8988T (cell line): ENCODE measurements around the gene CDR2.
"Not testable (repeated sequence)": the region's sequence is repeated elsewhere in the genome, so short reads cannot be mapped to it uniquely, and the experiment has no call there.

Experiments used
- DNase-seq: peaks from one replicate; pipeline ENCODE4 v3.0.0; 2011

CDR2 gene

DNA sequence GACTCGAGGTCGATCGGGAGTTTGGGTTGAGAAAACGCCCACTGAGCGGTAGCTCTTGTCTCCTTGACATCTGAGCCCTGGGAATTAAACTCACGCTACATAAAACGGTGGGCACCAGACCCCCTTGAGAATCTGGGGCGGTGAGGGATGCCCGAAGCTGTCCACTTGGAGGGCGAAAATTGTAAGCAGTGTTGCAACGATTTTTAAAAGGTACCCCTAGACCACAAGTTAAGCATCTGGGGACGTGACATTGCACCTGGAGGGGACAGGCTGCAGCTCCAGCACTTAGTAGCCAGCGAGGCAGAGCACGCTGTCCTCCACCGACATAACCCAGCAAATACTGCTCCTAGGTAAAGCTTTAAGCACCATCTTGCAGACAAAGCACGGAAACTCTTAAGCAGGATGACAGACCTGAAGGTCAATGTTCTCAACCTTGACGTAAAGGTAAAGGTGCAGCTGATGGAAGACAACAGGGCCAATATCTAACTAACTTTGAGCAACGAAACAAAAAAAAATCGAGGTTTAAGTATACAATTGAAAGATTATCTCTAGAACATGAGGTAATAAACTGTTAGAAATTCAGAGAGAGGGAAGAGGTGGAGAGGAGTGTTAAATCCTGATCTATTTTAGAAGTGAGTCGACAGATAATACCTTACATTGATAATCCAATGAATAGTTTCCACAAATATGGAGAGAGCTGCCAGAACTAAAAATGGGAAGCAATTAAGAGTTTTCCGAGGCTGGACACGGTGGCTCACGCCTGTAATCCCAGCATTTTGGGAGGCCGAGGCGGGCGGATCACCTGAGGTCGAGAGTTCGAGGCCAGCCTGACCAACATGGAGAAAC is 921 bp upstream of the CDR2 start:
- DNase-seq: no peak

DNA sequence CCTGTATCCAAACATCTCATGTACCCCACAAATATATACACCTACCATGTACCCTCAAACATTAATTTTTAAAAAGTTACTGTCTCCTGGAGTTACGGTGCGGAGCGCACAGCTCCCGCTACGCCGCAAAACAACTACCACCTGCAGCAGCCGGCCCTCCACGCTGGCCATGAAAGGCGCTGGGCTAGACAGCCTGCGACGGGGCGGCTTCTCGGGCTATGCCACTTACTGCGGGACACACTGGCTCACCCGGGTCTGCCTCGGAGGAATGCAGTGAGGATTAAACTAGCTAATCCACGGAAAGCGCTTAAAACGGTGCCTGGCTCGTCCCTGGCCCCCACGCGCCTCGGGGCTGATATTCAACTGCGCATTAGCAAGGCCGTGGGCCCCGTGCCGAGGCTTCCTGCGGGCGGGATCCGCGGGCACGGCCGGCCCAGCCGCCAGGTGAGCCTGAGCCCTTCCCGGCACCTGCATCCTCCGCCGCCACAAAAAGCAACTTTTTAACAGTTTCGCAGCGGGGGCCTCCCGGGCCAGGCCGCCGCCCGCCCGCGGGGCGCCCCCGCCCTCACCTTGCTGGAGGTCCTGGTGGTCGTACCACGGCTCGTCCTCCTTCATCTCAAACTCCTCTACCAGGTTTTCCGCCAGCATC is 633 bp downstream of the CDR2 start:
- no peak for DNase-seq

DNA sequence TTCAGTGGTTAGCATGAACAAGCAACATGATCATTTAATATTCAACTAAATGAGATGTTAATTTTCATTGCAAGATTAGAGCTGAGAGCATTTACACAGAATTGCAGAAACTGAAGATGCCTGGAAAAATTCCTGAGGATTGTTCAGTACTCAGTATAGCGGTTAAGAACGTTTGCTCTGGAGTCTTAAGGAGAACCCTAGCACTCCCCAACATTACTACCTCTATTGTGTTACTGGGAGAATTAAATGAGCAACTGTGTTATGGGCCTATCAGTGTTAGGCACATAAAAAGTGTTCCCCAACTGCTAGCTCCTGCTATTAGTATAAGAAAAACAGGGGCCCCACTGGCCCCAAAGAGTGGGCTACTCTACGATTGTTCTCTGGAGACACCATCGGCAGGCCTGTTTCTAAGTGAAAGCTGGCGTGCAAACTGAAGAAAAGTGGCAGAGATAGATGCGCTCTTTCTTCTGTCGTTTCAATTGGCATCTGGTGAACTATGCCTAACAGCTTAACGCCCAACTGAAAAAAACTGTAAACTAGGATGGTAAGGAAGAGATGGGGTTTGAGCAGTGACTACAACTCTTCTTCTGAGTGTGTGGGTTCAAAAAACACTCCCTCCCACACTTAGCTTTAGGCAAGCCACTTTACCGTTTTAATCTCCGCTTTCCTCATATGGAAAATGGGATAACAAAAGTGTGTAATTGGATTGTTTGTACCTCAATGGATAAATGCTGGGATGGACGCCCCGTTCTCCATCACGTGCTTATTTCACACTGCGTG is 1.3 kb downstream of the CDR2 start:
- DNase-seq: no peak

DNA sequence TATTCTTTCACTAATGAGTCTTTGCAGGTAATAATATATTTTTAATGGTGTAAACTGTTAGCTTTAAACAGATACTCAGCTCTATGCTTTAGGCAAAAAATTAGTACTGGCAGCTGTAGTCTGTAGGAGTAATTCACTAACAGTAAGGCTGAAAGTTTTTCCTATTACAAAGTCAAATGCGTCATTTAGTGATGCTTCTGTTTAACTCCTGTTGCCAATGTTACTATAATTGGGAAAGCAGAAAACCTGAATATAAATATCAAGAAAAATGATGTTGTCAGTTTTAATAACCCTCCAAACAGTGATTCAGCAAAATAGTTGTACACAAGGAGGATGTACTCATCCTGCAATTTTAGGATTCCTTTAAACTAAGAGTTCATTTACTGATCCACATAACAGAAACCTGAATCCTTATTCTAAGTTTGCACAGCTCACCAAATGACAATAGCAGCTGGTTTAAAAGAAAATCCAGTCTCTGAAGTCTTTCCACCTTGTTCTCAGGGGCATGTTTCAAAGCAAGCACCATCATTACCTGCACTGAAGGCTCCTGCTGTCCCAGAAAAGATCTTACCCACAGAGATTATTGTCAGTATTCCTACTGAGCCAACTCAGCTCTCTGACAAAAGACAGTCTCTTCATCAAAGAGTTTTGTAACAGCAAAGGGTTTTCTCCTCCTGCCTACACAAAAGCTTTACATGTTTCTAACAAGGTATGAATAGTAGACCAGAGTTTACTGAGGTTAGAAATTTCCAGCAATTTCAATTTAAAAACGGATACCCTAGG is 4.2 kb downstream of the CDR2 start:
- DNase-seq: no peak

DNA sequence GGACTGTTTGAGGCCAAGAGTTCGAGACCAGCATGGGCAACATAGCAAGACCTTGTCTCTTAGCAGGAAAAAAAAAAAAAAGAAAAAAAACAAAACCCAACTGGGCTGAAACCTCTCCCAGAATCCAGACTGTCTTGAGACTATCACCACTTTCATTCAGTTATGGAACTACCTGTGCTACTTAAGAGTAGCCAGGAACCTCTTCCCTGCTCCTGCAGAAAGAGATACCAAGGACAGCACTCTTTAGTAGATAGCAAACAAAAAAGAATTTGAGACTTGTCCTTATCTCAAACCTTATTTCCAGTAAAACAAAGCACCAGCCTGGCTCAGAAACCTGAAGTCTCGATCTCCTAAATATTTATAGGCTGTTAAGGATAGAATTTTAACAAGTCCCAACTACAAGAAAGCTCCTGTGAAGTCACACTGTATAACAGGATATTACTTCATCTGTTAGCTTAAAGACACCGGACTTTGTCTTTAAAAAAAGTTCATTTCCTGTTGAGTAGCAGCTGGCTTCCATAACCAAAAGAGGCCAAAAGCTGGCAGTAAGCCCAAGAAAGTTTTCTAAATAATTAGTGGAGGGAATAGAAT is 5.1 kb downstream of the CDR2 start:
- no peak for DNase-seq

DNA sequence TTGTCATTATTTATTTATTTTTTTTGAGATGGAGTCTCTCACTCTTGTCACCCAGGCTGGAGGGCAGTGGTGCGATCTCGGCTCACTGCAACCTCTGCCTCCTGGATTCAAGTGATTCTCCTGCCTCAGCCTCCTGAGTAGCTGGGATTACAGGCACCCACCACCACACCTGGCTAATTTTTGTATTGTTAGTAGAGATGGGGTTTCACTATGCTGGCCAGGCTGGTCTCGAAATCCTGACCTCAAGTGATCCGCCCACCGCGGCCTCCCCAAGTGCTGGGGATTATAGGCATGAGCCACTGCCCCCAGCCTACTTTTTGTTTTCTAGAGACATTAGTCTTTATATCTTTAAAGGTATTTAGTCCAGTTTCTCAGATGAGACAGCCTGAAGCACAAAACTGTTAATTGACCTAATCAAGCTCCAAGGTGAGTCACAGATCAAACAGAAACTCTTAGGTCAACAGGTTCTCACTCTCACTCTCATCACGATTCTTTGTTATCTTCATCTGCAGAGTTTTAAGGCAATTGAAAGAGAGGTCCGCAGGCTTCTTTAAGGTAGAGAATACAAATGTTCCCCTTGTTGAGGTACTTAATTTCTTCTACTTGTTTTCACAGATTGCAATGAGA is 6.1 kb downstream of the CDR2 start:
- DNase-seq: not testable (repeated sequence)

DNA sequence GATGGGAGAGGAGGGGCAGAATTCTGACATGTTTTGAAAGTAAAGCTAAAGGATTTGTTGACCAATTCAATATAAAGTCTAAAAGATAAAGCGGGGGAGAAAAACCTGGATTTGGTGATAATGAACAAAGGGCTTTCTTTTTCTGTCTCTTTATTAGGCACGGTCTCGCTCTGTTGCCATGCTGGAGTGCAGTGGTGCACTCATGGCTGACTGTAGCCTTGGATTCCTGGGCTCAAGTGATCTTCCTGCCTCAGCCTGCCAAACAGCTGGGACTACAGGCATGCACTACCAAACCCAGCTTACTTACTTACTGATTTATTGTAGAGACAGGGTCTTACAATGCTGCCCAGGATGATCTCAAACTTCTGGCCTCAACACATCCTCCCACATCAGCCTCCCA is 7.5 kb downstream of the CDR2 start:
- DNase-seq: no peak

DNA sequence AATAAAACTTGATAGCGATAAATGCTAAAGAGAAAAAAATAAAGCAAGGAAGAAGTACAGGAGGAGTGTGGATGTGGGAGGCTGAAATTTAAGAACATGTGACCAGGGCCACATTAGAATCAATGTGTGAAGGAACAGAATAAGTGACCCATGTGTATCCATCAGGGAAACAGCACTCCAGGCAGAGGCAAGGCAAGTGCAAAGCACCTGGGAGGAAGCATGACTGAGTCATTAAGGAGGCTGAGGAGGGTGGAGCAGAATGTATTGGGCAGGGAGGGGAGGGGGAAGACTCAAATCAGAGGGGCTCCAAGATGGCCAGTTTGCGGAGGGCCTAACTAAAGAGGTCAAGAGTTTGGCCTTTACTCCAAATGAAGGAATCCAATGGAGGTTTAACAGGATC is 8.0 kb downstream of the CDR2 start:
- DNase-seq: no peak

DNA sequence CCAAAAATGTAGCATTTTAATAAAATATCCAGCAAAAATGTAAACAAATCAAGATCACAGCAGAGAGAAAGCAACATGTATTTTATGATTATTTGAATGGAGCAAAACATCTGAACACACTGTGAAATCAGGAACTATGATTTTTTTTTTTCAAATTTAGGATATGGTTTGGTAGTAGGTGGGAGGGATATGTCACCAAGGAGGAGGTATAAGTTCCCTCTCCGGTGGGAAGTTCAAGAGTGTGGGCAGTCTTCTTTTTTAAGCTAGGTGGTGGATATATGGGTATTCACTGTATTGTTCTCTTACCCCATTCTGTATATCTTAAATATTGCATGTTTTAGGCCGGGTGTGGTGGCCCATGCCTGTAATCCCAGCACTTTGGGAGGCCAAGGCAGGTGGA is 10.2 kb downstream of the CDR2 start:
- no peak for DNase-seq

DNA sequence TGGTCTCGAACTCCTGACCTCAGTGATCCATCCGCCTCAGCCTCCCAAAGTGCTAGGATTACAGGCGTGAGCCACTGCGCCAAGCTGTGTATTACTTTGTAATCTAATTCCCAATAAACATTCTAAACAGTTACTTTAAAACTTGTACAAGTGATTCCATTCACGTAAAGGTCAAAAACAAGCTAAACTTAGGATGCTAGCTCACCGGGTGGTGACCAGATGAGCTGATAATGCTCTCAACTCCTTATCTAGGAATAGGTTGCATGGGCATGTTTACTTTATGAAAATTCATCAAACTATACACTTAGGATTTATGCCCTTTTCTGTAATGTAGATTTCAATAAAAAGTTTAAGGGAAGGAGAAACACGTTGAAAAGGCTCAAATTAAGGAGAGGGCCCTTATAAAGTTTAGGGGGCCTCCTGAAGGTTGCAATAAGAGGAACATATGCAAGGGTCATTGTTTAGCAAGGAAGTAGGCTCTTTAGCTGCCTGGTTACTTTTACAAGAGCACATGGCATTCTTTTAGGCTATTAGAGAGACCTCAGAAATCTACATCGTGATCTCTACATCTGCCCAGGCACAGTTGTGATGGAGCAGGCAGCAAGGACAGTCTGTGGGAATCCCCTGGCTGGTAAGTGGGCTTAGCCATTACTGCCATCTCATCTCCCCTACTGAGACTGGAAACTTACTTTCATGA is 13.3 kb downstream of the CDR2 start:
- DNase-seq: no peak

DNA sequence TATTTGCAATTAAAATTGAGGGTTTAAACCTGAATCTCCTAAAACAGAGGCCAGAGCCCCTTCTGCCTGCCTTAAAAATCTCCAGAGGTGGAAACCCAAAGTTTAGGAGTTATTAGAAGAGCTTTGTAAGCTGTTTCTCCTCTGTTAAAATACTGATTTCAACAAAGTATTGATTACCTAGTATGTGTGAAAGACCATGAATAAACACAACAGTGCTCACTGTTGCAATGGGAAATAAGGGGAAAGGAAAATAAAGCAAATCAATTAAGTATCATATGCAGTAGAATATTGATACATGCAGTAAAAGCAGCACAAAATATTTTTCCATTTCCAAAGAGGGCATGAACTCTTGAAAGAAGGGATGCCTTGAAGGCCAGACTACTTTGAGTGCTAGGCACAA is 14.7 kb downstream of the CDR2 start:
- no peak for DNase-seq

DNA sequence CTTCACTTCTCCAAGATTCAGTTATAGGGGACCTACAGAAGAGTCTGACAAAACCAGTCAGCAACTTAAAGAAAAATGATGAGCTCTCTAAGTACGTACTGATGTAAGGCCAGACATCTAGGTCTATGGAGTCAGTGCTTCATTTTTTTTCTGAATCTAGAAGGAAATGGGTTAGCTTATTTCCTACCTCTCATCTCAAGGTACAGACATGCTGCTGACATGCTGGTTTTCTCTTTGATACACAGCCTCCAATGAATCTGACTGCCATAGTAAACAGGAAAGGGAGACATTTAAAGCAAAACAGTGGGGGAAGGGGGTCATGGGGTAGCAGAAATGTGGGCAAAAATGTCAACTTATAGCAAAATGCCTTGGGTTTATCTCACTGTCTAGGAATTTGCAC is 16.4 kb downstream of the CDR2 start:
- no peak for DNase-seq

DNA sequence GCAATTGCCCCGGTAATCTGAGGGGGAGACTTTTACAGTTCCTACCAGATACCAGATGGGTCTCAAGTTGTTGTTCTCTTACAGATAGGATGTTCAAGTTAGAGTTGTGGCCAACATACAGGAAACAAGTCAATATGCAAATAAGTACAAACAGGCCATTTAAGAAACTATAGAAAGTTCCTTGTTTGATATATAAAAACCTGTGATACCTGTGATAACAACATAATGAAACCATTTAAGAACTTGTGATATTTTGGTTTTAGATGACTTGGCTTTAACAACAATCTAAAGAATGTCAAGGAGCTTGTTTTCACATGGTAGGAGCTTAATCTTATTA is 16.8 kb downstream of the CDR2 start:
- DNase-seq: no peak

DNA sequence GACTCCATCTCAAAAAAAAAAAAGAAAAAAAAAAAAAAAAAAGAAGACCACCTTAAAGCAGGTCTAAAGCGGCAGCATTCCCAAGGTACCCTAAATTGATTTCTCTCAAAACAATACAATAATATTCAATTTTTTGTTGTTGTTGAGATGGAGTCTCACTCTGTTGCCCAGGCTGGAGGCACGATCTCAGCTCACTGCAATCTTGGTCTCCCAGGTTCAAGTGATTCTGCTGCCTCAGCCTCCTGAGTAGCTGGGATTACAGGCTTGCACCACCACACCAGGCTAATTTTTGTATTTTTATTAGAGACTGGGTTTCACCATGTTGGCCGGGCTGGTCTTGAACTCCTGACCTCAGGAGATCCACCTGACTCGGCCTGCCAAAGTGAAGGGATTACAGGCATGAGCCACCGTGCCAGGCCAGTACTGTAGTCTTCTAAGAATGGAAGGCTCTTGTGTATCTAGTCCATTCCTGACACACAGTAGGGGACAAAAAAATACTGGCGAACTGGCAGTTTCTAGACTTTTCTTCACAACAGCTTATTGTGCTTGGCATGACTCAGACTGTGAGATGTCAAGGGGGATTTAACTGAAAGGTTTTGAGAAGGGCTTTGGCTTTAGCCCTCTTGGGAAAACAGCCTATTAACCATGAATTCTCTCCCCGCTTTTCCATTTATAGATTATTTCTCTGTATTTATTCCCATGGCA is 17.3 kb downstream of the CDR2 start:
- no peak for DNase-seq

DNA sequence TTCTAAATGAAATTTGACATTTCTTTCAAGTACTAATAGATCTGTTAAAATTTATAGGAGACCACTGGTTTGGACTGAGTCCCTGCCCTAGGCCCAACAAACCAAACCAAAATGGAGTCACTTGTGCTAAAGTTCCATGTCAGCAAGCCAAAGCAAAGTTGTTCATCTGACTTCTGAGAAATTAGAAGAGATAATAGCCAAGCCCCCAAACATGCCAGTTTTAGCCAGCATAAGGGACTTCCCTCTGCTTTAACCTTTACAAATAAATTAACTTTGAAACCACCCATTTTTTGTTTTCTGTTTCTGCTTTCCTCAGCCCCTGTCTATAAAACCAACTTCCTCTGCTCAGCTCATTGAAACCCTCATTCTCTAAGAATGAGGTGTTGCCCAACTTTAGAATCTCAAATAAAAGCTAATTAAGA is 18.9 kb downstream of the CDR2 start:
- no peak for DNase-seq

DNA sequence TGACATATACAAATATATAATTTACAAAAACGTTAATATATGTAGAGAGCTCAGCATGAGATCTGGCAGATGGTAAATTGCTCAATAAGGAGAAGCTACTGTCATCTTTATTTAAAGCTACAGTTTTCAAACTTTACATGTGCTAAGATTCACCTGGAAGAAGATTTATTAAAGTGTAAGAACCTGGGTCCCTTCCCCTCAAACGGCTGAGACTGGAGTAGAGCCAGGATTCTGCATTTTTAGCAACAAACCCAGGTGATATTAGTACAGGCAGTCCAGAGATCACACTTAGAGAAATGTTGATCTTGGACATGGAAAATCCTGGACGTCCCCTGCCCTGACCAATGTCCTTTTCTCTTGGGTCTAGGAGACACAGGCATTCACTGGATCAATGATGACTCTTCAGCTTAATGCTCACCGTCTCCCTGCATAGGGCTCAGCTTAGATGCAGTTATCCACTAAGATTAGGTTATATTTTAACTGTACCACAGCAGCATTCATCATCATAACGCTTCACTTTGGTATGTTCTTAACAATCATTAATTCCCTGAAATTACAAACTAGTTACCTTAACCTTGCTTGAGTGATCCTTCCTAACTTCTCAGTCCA is 20.4 kb downstream of the CDR2 start:
- DNase-seq: no peak

DNA sequence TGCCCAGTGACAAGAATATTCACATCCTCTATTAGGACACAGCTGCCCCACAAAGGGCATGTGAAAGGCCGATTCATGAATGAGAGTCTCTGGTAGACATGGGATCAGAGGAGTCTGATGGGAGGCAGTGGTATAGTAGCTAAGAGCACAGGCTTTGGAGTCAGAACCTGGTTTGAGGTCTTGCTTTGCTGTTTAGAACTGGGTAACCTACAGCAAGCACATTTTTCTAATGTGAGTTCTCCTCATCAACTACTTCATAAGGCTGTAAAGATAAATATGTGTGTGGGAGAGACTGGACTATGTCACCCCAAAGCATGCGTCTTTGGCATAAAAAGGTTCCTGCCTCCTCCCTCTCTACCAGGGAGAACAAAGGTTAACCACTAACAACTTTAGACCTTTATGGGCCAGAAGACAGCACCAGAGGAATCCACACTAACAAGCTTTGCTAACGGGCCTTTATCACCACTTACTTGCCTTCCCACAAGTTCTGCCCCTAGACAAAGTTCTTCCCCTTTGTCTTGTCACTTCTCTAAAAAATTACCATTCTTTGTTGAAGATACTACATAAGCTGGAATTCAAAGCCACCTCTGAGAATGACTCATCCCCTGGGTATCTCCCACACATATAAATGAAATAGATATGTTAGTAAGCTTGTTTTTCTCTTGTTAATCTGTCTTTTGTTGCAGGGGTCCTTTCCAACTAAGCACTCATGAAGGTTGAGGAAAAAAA is 21.1 kb downstream of the CDR2 start:
- no peak for DNase-seq

DNA sequence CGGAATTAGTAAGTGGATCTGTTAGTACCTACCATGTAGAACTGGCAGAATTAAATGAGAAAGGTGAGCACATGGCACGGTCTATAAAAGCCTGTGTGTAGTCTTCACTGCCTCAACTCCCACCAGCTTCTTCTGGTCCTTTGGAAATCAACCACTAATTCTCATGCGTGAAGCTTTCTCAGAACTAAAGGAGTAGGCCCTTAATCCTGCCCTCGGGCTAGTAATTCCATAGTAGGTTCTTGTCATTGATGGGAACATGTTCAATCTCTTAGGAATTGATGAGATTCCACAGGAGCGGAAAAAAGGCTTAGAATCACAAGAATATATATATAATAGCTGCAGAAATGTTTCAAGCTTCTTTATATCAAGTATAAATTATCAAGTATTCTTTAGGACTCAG is 21.7 kb downstream of the CDR2 start:
- DNase-seq: no peak

DNA sequence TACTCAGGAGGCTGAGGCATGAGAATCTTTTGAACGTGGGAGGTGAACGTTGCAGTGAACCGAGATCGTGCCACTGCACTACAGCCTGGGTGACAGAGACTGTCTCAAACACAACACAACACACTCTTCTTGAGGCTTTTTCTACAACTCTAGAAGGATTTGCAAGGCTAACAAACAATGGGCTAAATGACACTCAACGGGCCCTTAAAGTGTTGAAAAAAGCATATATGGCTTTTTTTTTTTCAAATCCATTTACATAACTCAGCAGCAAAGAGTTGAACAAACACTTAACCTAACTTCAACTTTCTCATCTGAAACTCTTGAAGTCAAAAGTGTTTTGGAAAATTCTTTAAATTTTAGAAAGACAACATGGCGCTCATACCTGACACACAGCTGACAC is 22.3 kb downstream of the CDR2 start:
- DNase-seq: no peak

DNA sequence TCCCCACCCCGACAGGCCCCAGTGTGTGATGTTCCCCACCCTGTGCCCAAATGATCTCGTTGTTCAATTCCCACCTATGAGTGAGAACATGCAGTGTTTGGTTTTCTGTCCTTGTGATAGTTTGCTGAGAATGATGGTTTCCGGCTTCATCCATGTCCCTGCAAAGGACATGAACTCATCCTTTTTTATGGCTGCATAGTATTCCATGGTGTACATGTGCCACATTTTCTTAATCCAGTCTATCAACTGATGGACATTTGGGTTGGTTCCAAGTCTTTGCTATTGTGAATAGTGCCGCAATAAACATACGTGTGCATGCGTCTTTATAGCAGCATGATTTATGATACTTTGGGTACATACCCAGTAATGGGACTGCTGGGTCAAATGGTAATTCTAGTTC is 23.4 kb downstream of the CDR2 start:
- not testable (repeated sequence) for DNase-seq
